ENCODE measurements around the gene MARCHF10.

DNA sequence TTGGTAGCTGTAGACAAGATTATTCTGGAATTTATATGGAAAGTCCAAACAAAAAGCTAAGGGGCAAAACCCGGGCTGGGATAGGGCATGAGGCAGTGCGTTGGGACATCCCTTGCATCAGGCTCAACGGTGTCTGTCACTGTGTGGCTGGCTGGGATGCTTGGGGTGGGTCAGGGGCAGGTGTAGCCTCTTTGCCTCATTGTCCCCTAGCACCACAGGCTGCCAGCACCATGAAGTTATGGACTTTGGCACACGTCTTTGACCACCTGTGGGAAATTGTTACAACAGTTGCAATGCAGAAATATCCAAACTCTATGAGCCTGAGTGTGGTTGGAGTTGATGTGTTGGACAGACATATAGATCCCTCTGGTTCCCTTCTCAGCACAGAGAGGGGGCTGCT lies 32.8 kb upstream of the MARCHF10 start:
- TF ChIP-seq POLR2A (IDR thresholded peaks at IDR 0.05) (no peak), POLR2AphosphoS5 (IDR thresholded peaks at IDR 0.05) (no peak)
- TF ChIP-seq, protein P1, sequence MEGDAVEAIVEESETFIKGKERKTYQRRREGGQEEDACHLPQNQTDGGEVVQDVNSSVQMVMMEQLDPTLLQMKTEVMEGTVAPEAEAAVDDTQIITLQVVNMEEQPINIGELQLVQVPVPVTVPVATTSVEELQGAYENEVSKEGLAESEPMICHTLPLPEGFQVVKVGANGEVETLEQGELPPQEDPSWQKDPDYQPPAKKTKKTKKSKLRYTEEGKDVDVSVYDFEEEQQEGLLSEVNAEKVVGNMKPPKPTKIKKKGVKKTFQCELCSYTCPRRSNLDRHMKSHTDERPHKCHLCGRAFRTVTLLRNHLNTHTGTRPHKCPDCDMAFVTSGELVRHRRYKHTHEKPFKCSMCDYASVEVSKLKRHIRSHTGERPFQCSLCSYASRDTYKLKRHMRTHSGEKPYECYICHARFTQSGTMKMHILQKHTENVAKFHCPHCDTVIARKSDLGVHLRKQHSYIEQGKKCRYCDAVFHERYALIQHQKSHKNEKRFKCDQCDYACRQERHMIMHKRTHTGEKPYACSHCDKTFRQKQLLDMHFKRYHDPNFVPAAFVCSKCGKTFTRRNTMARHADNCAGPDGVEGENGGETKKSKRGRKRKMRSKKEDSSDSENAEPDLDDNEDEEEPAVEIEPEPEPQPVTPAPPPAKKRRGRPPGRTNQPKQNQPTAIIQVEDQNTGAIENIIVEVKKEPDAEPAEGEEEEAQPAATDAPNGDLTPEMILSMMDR (IDR thresholded peaks at IDR 0.05): no peak

Measured in breast epithelium (tissue), 3 donors.